GM23248 (cell line): ENCODE data around the gene TRIM41.

Experiments
- EZH2 ChIP-seq: fragments of 200-600 bp; sonication (generic); IDR thresholded peaks from 2 replicates; pipeline ENCODE4 v1.6.1; 2018; ENCODE audit warnings: antibody characterized with exemption, mild to moderate bottlenecking; ENCODE audit not compliant: insufficient read depth, poor library complexity, severe bottlenecking
- EZH2phosphoT487 ChIP-seq: fragments of 200-600 bp; sonication (generic); IDR thresholded peaks from 2 replicates; pipeline ENCODE4 v1.6.1; 2018; ENCODE audit warnings: antibody characterized with exemption, moderate library complexity, mild to moderate bottlenecking, low read depth; ENCODE audit not compliant: insufficient read depth

DNA sequence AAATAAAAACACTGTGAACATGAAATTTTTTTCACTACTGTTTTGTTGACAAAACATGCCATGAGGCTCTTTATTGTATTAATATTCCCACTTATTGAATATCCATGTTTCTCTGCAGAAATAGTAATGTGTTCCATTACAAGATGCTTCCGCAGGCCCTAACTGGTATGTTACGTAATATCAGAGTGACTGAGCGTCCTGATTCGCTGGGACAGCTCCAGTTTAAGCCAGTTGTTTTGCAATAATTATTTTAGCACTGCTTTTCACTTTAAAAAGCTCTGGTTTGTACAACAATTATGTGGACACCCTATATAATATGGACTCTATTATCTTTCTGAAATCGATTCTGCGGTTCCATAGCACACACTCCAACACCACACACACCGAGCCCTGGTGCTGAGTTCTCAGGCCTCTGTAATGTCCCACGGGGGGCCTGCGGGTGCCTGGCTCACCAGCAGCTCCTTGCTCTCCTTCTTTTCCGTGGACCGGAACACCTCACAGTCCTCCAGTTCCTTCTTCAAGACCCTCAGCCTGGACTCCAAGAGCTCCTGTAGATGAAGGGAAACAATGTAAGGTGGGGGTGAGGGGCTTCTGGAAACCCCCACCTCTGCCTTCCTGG lies 19.9 kb upstream of the TRIM41 start:
- TF ChIP-seq EZH2 = no peak
- TF ChIP-seq EZH2phosphoT487 = no peak
